GM19099 (cell line): Measurements from ENCODE around the gene DUSP9.
A peak's percentile ranks its signal among the peaks of the same experiment; 100 is the strongest.

Experiments
- POLR2A ChIP-seq: IDR thresholded peaks from 3 replicates; pipeline ENCODE4 v1.6.1; 2011; ENCODE audit warnings: low read depth; ENCODE audit not compliant: insufficient read length; ENCODE audit errors: extremely low read depth

Gene DUSP9, protein sequence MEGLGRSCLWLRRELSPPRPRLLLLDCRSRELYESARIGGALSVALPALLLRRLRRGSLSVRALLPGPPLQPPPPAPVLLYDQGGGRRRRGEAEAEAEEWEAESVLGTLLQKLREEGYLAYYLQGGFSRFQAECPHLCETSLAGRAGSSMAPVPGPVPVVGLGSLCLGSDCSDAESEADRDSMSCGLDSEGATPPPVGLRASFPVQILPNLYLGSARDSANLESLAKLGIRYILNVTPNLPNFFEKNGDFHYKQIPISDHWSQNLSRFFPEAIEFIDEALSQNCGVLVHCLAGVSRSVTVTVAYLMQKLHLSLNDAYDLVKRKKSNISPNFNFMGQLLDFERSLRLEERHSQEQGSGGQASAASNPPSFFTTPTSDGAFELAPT

DNA sequence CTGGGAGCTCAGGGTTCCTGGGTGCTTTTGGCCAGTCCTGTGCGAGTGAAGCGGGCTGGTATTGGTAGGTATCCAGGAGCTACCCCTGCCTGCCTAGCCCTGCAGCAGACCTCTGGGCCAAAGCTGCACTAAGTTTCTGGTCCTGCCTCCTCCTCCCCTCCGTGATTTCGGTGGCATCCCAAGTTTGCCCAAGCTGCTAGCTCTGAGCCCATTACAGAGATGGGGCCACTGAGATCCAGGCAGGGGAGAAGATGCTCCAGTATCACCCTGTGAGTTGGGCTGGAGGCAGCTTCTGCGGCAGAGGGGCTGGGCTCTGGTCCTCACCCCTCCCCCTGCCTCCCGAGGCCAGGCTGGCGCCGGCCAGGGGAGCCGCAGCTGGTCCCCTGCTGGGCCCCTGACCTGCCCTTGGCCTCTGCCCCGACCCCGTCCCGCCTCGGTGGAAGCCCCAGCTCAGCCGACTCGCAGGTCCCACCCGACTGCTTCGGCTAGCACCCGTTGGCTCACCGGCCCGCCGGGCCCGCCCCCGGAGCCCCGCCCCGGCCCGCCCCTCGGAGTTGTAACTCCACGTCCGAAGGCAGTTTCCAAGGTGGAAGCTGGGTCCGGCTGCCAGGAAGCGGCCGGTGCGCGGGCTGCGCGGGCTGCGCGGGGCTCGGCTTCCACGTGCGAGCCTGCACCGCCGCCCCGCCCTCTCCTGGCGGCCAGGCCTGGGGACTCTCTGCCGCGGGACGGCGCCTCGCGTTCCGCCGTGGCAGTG, at the start of gene DUSP9:
TSS of gene DUSP9 (plus strand) at position 584 of the 754 bp plus-strand sequence. CDS start 751 bp downstream, outside the sequence.
- TF ChIP-seq POLR2A = no peak

DNA sequence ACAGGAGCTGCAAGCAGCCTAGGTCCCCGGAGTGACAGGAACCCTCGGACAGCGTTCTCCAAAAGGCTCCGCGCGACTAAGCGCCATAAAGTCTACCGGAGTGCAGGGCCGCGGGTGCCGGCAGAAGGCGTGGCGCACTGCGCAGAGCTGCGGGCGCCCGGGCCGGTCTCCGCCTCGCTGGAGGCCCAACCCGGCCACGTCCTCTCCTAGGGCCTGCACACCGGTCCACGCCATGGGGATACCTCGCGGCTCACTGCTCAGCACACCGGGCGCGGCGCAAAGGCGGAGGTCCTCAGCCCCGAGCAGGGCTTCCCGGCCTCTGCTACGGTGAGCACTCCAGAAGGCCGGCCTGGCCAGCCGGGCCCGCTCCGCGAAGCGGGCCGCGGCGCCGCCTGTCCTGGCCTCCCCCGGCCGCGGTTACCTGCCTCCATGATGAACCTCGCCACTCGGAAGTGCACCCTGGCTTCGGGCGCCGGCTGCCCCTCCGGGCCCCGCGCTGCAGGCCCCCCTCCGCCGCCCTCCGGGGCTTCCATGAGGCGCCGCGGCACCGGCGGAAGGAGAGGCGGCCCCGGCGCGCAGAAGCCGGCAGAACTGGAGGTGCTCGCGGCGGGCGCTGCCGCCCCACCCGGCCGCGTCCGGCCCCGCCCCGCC, 48.3 kb upstream of the DUSP9 start, which contains the start of gene CCNQ:
TSS of gene CCNQ (minus strand) at position 599 of the 651 bp plus-strand sequence. CDS start at position 533, 66 bp downstream.
- peak; percentile 69 for TF ChIP-seq POLR2A

DNA sequence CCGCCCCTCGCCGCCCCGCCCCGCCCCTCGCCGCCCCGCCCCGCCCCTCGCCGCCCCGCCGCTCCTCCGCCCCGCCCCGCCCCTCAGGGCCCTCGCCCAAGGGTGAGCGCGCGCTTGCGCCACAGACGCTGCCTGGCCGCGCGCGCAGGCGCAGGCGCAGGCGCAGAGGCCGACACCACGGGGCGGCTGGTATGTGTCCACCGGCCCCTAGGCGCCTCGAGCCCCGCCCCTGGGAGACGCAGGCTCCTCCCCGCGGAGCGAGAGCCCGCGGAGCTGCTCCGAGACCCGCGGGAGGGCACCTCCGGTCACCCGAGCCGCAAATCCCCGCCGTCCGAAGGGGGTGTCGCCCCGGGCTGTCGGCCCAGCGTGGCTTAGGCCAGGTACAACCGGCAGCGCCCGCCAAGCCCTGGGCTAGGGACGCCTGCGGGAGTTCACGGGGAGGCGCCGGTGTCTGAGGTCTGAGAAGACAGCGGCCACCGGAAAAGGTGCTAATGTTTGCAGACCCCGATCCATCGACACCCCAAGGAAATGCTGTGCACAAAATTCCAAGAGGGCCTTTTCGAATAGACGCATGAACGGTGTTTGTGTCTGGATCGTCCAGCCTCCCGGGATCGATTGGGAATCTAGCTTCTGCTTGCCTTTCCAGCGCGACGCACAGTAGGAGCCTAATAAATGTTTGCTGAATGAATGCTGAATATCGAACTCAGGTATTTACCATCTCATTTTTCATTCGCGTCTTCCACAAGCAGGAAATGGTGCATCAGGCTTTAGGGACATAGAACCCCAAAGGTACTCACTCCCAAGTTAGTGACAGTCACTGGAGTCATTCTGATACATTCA, 47.6 kb upstream of the DUSP9 start:
- TF ChIP-seq POLR2A = no peak

DNA sequence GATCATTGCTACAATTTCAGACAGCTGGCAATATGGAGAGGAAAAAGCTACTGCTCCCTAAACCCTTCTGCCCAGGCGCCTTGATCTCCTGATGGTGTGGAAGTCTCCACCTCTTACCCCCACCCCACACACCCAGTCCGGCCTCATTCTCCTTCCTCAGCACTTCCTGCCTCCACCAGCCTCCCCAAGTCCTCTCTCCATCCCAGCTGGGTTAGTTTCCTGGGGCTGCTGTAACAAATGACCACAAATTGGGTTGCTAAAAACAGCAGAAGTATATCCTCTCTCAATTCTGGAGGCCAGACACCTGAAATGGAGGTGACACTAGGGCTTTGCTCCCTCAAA, 47.0 kb upstream of the DUSP9 start:
- no peak for TF ChIP-seq POLR2A

DNA sequence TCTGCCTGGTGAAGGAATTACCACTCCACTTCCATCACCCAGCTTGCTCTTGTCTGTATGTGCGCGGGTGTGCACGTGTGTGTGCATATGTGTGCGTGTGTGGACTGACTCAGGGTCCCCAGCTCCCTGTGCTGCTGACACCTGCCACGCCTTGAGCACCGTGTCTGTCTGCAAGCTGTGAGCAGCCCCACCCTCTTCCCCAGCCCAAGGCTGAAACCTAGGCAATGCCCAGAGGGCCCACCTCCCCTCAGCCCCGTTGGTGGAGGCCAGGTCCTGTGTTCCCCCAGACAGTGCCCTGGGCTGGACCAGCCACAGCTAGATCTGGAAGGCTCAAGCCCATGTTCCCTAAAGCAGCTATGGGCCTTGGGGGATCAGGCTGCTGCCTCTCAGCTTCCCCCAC, 46.1 kb upstream of the DUSP9 start:
- no peak for TF ChIP-seq POLR2A

DNA sequence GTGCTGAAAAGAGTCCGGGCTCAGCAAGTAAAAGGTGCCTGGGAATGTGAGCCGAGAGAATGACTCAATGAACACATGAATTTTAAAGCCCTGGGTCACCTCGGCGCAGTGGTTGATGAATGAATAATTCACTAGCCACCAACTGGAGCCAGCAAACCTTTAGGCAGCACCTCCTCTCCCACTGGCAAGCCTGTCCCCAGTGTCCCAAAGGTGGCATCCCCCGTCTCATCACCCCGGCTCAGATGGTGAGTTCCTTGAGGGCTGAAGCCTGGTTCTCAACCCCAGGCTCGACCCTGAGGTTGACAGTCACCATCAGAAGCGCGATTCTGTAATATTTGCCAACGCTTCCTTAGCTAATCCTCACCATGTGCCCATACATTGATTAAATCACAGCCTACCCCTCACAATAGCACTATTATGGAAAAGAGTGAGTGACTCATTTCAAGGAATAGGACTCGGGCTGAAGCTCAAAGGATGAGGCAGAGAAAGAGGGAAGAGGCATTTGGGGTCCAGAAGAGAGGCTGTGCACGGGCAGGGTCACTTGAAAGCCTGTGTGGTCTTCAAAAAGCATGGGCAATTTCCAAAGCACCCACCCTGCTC, 45.4 kb upstream of the DUSP9 start:
- TF ChIP-seq POLR2A = no peak

DNA sequence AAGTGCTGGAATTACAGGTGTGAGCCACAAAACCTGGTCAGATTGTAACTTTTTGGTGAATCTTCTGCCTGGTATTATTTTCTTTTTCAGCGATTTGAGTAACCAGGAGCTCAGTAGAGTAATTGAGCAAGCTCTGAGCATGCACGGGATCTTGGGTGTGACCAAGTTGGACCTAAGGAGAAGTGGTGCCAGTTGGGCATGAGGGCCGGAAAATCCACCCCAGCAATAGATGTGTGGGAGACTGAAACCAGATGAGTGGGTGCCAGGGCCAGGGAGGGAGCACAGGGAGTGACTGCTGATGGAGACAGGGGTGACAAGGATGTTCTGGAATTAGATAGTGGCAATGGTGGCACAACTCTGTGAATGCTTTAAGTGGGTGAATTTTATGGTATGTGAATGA, 44.4 kb upstream of the DUSP9 start:
- TF ChIP-seq POLR2A = no peak

DNA sequence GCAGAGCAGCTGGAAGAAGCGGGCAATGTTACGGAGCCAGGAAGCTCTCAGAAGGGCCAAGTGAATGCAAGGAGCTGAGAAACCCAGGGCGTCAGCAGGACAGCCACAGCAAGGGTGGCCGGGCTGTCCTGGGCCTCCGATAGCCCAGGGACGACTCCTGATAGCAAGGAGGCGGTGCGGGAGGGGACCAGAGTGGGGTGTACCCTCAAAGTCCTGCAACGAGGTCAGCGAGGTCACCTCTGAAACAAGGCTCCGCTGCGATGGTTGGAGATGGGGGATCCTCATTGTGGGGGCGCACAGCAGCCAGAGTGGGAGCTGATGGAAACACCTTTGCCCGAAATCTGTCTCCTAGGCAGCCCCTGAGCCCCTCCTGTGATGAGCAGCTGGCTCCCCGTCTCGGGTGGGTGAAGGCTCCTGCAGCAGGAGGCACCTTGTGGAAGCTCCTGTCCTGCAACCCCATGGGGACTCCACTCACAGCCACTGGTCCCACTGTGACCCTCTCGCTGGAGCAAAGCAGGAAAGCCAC, 43.8 kb upstream of the DUSP9 start:
- TF ChIP-seq POLR2A = no peak

DNA sequence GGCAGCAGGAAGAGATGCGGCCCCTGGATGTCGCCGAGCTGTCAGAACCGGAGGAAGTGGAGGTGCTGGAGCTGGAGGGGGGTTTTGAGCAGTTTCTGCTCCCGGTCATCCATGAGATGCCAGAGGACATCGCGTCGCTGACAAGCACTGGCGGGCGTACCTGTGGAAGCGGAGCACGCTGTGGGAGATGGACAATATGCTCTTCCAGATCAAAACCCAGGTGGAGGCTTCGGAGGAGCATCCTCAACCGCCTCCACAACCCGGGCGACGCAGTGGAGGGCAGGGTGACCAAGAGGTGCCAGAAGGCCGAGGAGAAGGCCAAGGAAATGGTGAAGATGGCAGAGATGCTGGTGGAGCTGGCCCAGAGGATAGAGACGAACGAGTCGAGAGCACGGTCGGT, 40.5 kb upstream of the DUSP9 start:
- no peak for TF ChIP-seq POLR2A

DNA sequence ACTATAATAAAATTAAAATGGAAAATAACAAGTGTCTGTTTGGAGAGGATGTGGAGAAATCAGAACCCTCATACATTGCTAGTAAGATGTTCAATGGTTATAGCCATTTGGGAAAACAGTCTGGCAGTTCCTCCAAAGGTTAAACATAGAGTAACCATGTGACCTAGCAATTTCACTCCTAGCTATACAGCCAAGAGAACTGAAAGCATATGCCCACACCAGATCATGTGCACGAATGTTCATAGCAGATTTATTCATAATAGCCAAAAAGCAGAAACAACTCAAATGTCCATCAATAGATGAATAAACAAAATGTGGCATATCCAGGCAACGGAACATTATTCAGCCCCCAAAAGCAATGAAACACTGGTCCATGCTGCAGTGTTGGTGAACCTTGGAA, 38.6 kb upstream of the DUSP9 start:
- no peak for TF ChIP-seq POLR2A

DNA sequence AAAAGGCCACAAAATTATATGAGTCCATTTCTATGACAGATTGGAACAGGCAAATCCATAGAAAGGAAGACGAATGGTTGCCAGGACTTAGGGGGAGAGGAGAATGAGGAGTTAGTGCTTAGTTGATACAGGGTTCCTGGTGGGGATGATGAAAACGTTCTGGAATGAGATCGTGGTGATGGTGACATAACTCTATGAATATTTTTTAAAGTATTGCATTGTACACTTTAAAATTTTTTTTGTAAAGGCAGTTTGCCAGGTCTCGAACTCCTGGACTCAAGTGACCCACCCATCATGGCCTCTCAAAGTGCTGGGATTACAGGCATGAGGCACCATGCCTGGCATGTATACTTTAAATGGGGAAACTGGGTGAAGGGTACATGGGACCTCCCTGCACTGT, 38.2 kb upstream of the DUSP9 start:
- no peak for TF ChIP-seq POLR2A

DNA sequence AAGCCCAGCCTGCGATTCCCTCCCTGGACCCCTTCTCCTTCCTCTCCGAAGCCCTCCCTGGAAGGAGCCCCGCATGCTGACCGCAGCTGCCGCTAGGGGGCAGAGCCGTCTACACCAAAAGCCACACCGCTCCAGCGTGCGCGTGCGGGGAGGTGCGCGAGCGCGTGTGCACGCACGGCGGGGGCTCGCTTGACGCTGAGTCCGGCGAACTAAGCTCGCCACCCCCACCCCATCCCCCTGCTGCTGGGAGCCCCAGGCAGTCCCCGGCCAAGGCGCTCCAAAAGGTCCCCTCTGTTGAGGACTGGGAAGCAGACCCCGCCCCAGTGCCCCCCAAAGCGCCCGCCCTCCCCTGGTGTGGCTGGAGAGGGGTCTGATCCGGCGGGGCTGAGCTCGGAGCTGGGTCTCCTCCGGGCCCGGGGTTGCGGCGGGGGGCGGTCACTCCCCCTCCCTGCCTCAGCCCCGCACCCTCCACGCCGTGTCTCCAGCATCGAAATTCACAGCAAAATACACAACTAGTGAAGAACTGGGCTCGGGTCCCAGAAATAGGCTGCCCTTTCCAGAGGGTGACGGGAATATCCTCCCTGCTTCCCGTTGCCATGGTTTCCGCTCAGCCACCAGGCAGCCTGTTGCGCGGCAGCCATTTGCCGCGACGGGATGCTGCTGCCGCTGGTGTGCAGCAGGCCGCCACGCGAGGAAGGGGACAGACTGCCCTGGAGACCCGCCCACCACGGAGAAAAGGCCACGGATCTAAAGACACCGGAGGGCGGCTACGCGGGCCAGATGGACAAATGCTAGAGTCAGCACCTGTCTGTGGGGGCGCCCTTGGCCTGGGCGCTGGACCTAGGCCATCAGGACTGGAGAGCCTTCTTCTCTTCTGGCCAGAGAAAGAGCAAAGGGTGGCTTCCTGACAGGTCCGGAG, 36.8 kb upstream of the DUSP9 start:
- no peak for TF ChIP-seq POLR2A

DNA sequence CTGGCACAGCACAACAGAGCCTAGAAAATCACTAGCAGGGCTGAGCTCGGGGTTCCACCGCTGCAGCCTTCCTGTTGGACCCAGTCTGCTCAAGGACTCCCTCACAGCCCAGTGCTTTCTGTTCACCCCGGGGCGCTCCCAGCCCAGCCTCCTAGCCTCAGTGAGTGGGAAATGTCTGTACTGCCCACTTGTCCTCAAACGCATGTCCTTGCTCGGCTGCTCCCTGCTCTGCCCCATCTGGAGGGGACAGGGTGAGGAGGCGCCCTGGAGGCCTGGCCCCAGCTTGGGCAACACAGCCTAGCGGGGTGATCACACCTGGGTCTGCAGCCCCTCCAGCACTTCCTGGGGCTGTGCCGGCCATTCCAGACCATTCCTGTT, 36.2 kb upstream of the DUSP9 start:
- no peak for TF ChIP-seq POLR2A

DNA sequence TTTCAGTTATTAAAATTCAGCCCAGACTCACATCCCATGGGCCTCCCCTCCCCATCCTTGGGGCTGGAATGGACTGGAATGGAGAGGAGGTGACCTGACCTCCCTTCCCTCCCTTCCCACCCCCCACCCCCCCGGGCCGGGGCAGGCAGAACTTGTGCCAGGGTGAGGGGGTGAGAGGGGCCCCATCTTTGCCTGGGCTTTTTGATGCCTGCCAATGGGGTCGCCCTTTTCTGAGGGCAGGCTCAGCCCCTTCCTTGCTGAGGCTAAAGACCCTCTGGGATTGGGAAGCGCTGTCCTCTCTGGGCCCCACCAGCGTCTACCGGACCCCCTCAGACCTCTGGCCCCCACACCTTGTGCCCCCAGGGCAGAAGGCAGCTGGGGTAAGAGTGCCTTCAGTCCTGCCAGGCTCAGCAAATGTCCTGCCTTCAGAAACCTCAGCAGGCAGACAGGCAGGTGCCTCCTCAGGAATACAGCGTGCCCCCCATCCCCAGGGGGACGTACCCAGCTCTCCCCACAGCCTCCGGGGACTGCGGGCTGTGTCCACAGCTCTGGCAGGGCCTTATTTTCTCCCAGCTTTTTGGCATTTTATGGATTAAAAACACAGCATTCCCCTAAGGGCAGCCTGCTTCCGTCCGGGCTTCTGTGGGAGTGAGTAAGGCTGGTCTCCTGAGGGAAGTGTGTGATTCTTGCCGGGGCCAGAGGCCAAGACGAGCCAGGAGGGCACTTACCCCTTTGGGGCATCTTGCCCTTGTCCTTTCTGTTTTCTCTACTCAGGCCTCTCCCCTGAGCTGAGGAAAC, 35.5 kb upstream of the DUSP9 start:
- TF ChIP-seq POLR2A = no peak
